GM10847 (cell line): ENCODE measurements around the gene TSPAN9.

Experiments used
- POLR2A ChIP-seq: IDR thresholded peaks from 2 replicates; pipeline ENCODE4 v1.6.1; 2011; ENCODE audit not compliant: insufficient read length; ENCODE audit errors: extremely low read depth

The TSPAN9 gene

DNA sequence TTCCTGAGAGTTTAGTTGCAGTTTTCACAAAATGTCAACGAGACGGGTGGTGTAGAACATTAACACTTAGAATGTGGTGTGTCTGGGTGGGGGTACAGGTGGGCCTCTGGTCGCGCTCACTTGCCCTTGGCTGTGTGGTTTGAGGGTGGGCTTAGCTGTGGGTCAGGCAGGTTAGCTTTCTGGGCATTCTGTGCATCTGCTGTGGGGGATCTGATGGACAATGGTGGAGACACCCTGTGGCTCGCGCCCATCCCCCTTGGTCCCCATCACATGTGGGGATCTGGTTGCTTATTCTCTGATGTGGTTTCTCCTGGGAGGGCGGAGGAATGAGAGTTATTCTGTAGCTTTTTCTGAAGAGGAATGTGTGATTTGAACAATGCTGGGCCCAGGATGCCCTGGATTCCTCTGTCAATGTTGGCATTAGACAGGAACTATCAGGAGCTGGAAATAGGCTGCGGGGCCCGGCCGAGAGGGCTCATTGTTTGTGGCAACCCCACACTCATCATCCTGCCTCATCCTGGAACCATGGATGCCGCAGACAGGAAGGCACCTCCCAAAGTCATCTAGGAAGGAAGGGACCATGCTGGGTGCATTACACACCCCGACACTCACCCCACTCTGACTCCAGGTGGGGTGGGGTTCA, 101.6 kb downstream of the TSPAN9 start:
- no peak for TF ChIP-seq POLR2A

DNA sequence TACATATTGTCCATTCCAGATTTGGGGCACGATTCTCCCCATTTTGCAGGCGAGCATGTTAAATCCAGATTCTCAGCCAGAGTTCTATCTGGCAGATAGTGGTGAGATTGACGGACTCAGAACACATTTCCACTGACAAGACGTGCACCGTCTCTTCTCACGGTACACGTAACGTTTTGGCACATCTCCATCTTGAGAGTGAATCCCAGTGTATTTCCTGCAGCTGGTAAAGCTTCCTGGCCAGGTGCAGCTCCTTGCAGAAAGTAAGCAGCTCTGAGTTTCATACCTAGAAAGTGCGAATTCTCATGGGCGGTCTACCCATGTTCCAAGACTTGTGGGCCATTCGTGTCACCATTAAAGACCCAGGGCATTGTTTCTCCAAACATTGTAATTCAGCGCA, 102.6 kb downstream of the TSPAN9 start:
- no peak for TF ChIP-seq POLR2A

DNA sequence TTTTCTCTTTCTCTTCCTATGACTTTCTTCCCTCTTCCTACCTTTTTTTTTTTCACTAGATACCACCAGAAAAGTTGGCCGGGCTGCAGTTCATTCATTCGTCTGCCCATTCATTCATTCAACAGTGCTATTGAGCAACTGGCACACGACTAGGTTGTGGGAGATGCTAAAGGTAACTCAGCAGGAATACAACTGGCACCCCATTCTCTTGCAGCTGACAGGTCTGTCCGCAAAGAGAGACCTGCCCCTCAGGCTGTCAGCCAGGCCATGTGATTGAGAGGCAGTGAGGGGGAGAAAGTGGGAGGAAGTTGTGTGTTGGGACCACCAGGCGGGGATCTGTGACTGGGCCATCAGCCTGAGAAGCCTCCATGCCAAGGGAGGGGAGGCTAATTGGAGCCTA, 105.2 kb downstream of the TSPAN9 start:
- TF ChIP-seq POLR2A, result no peak

DNA sequence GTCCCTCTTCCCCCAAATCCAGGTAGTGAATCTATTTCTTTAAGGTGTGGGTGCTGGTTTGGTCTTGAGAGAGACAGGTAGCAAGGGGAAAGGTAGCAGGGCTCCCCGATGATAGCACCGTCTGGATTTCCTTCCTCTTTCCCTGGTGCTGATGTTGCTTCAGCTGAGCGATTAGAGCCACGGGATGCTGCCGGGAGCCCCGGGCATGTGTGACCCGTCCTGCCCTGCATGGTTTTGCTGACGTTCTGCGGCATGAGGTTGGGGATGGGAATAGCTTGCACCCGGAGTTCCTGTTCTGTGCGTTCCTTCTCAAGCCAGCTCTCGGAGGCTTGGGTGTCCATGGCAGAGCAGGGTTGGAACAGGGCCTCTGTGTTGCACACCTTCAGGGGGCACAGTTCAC, 107.3 kb downstream of the TSPAN9 start:
- no peak for TF ChIP-seq POLR2A

DNA sequence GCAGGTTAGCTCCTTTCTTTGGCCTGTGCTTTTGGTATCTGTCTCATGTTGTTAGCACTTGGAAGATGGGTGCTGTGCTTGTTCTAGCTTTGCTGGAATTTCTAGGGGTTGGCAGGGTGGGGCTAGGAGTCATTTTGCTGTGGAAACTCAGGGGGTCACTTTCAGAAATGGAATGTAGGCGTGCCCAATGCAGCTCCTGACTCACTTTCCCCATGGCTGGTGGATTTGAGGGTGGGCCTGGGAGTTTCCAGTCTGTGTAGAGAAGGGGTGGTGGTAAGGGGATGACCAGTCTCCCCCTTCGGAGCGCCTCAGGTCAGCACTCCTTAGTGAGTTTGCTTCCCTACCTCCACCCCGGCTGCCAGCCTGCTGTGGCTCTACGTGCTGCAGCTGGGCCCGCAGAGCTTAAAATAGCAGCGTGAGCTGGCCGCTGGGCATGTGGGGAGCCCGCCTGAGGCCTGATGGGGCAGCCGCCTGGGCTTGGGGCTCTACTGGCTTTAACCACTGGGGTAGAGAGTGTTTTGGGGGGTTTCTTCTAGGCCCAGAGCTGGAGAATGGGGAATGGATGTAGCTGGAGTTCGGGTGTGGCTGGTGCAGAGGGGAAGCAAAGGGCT, 108.2 kb downstream of the TSPAN9 start:
- no peak for TF ChIP-seq POLR2A

DNA sequence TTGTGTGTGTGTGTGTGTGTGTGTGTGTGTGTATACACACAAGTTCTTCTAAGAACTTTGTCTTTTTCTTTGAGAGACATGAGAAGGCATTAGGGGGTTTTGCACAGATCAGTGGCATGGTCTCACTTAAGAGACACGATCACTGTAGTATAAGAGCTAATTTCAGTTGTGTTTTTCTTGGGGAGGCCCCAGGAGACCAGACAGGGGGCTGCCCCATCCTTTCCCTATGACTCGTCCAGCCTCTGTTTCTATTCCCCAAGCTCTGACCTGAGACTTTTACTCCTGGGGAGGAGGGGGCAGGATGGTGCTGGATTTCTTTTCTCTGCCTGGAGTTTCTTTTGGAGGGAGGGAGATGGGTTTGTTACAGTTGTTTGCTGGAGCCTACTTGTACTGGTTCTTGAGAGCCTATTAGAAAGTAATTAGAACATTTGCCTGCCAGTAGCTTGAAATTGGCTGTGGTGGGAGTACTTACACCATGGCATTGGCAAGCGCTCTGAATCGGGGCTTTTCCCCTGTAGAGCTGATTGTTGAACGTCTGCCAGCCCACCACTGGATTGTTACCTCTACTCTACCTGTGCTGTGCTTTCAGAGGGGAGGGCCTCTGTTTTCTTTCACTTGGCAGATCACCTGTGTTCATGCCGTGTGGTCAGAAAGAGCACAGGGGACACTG, 109.5 kb downstream of the TSPAN9 start:
- no peak for TF ChIP-seq POLR2A

DNA sequence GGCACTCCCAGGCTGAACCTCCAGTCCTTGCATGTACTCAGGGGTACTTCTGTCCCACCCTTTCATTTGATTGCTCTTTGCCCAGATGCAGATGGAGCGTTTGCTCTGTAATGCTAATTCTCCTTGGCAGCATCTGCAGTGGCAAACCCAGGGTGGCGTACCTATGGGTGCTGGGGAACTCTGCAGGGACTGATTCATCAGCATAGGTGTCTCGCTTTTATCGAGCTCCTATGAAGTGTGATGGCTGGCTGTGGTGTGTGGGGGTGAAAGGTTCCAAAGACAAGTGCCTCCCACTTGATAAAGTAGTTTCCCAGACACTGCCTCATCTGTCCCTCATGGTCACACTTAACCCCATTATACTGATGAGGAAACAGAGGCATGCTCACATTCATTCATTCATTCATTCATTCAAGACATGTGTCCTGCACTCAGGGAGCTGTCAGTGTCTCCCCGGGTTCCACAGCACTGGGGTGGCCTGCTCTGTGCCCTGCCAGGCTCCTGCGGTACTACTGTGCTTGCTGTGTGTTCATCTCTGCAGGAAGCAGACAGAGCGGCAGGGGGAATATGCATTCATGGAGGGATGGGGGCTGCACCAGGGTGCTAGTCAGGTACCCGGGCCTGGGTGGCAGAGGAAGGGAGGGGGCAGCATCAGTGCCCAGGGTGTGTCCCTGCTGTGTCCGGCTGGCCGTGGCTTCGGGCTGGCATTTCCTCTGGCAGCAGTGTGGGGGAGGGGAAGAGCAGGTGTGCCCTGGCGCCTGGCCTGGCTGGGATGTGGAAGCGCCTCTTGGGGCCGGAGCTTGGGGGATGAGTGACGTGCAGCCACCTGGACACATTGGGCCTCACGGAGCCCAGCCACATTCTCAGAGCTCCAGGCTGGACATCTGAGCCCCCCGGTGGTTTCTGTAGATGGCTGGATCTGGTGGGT, 110.9 kb downstream of the TSPAN9 start:
- TF ChIP-seq POLR2A, result no peak

DNA sequence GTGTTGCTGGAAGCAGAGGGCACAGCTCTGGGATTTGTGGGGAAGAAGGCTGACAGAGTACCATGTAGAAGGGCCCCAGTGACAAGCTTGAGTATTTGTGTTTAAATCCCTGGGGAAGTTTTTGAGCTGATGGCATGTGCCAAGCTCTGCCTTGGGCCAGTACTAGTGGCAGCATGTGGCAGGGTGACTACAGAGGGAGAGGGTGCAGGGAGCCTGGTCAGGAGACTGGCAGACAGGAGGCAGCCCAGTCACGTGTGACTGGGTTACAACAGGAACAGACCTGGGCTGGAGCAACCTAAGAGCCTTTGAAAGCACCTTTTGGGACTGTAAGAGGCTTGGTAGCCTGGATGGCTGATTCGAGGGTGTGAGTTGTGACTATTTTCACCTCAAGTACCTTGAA, 112.1 kb downstream of the TSPAN9 start:
- TF ChIP-seq POLR2A, result no peak

DNA sequence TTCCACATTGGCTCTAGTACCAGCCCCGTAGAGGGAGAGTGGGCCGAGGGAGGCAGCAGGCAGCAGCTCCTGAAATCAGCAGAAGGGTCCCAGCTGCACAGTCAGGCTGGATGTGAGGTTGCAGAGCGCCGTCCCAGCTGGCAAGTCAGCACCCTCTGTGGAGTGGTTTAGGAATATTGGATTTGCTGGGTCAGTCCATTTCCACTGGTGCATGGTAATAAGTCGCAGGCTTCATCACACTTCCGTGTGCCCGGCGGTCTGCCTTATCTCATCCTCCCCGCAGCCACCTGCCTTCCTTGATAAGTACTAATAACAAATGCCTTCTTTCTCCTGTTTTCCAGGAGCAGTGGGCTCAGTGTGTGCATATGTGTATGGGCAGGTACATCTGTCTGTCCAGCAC, 112.9 kb downstream of the TSPAN9 start:
- no peak for TF ChIP-seq POLR2A

DNA sequence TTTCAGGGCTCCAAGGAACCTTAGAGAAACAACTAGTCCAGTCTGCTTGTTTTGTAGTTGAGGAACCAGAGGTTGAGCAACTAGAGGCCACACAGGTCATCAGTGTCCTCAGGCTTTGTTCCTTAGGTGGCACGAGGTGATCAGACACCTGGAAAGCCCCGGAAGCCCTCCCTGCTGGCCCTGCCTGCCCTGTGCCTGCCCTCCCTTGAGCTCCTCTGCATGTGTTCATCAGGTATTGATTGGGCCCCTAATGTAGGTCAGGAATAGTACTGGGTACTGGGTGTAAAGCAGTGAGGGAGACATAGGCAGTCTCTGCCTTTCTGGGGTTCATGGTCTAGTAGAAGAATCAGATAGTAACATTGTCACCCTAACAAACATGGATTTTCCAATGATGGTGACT, 114.3 kb downstream of the TSPAN9 start:
- TF ChIP-seq POLR2A, result no peak

DNA sequence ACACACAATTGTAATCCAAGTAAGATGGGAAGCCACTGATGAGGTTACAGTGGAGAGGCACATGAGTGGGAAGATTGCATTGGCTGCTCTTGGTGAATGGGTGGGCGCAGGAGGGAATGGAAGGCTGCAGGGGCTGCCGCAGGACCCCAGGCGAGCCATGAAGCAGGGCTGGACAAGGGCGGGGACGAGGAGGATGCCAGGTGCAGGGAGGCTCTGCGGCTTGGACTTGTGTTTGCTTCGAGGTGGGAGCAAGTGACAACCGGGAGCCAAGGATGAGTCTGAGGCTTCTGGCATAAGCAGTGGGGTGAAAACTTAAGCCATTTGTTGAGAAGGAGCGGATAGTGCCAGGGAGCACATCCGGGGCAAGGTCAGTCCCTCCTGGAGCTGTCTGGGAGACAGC, 115.0 kb downstream of the TSPAN9 start:
- TF ChIP-seq POLR2A, result no peak

DNA sequence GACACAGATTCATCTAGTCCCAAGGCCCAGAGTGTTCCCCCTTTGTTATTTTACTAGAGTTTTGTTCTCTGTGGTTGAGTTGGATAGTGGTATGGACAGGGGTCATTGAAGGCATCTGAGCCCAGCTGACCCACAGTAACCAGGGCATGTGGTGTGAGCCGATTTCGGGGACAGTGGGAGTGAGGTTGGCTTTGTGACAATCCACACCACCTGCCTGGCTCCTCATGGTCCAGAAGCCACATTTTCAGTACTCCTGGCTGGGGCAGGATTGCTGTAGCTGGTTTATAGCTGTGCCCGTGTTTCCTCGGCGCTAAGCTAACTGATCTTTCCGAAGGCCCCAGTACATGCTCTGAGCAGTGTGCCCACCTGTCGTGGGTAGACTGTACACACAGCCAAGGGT, 116.0 kb downstream of the TSPAN9 start:
- no peak for TF ChIP-seq POLR2A

DNA sequence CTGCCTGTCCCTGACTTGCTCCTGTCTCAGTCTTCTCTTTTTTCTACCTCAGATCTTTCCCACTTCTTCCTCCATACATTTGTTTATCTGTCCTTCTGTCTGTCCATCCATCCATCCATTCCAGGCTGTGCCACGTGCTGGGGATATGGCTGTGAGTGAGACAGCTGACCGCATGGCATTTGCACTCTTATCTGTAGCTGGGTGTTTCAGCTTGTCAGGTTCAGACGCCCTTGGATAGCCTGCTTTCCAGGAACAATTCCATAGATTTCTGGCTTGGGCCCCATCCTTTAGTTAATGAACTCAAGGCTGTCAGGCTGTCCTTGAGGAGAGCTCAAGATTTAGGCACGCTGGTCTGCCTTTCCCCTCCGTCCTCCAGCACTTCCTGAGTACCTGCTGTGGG, 116.6 kb downstream of the TSPAN9 start:
- TF ChIP-seq POLR2A, result no peak

DNA sequence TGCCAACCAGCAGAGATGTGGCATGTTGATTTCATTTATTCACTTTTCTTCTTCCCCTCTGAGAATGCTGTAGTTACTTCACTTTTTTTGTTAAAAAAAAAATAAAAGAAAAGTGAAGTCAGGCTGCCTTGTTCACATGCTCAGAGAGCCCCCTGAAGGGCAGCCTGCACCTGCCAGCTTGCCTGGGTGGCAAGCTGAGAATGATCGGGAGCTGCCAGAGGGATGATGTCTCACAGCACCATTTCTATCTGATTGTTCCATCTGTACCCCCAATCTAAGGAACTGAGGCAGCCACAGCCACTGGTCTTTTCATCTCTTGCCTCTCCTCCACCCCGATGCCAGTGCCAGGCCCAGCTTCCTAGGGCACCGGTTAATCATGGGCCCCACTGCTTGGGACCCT, 118.2 kb downstream of the TSPAN9 start:
- no peak for TF ChIP-seq POLR2A

DNA sequence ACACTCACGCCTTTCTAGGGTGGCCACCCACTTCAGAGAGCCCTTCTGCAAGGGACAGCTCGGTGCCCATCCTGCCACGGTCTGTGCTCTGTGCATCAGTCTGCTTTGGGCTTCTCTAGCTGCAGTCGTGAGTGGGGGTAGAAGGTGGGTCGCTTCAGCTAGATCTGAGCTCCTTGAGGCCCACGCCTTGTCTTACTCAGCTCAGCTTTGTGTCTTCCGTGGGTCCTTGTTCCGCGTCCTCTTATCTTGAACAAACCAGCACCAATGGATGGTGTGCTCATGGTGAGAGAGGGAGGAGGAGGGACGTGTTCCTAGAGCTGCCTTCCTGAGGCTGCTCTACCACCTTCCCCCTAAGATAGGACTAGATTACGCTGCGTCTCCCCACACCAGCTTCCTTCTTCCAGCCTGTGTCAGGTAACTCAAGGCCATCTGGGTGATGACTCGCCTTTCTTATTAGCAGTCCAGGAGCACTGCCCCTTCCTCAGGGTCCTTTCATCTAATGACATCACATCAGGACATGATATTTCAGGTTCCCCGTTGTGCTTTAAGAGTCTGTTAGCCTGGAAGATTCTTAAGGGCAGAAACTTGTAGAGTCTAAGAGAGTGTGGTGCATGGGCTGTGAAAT, 118.8 kb downstream of the TSPAN9 start:
- TF ChIP-seq POLR2A, result no peak
